GM19463 (cell line): ENCODE data around the gene SCRN1.
"Not testable (repeated sequence)": the region's sequence is repeated elsewhere in the genome, so short reads cannot be mapped to it uniquely, and the experiment has no call there.

ENCODE experiments used
- ATAC-seq: cut with Tn5 transposase; IDR thresholded peaks from one replicate; pipeline ENCODE4 v1.9.1; 2021; ENCODE audit warnings: mild to moderate bottlenecking, moderate library complexity; ENCODE audit not compliant: unreplicated experiment

SCRN1 gene

DNA sequence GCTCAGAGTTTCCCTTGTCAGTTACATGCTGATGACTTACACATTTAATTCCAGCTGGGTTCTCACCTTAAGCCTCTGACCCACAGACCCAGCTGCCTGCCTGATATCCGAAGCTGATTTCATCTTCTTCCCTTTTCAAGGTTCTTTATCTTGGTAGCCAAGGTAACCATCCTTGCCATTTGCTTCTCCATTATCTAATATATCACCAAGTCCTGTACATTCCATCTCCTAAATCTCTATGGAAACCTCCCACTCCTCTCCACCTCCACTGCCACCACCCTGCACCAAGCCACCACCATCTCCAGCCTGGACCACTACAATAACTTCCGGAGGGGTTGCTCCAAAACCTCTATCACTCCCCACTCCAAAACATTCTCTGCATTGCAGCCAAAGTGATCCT is 19.9 kb downstream of the SCRN1 start:
- ATAC-seq, result no peak

DNA sequence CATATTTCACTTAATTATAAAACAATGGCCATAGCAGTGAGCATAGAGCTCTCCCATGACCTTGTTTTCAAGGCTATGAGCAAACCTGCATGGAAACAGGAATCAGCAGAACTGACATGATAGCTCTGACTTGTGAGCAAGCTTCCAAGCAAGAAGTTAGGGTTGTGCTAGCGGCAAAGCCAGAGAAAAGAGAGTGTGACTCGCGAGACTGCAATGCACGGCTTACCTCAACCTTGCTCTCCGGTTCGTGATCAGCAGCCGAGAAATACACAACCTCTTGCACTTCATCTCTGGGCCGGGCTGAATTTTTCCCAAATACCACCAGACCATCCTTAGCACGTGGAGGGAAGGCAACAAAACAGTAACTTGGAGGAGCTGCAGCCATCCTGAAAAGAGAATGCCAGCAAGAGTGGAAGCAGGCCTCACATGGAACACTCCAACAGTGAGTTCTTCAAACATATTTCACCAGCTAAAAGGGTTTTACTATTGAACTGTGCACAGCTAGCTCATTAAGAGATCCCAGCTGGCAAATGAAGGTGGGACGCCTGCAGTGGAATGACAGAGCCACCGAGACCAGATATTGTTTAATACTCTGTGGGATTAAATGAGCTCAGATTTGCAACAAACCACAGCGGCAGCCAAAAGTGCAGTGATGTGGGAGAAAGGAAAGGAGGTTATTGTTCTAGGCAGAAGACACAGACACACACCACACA is 20.8 kb downstream of the SCRN1 start:
- ATAC-seq, result no peak

DNA sequence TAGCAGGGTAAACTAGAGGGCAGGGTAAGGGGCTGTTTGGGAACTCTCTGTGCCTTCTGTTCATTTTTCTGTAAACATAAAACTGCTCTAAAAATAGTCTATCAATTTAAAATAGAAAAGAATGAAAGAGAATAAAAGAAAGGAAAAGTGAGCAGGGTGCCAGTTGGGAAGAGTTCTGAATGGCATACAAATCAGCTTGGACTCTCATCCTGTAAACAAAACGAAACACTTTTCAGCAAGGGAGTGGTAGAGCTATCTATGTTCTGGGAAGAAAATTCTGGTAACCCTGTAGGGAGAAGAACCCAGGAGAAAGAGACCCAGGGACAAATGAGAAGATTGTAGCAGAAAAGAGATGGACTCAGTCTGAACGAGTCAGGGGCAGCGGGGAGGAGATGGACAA is 24.6 kb downstream of the SCRN1 start:
- ATAC-seq, result no peak

DNA sequence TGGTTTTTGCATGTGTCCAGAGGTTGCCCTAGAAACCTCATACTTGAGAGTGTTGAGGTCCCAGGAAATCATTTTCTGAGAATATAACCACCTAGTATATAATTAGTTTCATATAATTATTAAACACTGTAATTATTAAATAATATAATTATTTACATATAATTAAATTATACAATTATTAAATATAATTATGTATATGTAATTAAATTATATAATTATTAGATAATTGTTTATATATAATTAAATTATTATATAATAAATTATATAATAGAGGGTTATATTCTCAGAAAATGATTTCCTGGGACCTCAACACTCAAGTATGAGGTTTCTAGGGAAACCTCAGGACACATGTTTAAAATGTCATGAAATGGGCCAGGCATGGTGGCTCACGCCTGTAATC is 27.6 kb downstream of the SCRN1 start:
- ATAC-seq, result no peak

DNA sequence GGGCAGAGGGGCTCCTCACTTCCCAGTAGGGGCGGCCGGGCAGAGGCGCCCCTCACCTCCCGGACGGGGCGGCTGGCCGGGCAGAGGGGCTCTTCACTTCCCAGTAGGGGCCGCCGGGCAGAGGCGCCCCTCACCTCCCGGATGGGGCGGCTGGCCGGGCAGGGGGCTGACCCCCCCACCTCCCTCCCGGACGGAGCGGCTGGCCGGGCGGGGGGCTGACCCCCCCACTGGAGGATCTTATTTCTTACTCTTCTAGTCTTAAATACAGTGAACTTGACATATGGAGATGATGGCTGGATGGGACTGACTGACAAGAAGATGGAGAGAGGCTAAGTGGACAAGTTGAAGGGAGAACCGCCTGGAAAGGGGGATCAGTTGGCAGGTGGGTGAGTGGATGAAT is 28.0 kb downstream of the SCRN1 start:
- not testable (repeated sequence) for ATAC-seq

DNA sequence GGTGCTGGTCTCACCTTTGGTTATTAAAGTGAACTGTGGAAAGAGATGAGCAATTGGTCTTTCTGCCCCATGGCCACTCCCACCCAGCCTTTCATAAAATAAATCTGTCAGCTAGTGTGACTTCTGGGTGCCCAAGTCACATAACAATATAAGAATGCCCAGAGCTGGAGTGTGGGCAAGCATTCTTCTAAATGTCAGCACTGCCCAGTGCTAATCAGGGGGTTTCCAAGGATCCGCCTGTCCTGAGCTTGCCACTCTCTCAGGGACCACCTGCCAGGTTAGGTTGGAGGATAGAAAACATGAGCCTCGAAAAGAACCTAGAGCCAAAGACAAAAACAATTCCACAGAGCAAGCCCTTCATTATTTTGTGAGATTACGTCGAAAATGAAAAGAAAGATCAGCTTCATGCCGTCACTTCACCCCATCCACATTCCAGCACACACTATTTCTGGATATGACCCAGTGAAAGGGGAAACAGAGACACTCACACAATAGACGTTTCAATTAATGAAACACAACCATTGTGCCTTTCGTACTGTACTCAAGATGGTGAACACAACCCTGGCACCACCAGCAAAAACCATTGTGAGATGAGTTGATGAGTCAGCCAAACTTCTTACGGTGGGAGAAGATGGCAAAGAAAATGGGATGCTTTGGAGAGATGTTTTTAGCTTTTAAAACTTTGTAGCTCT is 30.8 kb downstream of the SCRN1 start:
- ATAC-seq, result no peak

DNA sequence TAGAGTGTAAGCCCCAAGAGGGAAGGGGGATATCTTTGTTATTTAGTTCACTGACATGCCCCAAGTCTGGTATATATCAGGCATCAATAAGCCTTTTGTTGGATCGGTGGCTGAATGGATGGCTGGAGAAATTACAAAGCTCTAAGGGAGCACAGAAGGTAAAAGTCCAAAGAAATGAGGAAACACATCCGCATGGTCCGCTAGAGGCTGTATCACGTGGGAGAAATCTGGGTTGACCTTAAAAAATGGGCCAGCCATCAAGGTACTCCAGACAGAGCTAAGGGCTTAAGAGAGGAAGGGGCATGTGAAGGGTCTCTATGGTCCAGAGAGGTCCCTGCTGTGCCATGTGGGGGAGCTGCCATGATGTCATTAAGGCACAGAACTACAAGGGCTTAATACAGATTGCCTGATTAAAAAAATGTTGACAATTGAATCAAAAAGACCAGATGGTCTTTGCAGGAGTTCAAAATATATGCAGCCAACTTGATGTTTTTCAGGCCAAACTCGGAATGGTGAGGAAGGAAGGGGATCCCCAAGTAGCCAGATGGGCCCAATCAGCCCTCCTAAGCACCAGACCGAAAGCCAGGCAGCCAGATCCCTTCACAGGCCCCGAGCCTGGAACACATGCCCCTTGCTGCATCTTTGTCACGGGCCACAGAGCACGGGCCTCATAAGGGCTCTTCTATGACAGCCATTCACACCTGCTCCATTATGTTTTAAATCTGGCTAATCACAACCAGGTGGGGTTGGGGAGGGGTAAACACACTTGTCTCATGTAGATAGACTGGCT is 31.9 kb downstream of the SCRN1 start:
- ATAC-seq, result no peak

DNA sequence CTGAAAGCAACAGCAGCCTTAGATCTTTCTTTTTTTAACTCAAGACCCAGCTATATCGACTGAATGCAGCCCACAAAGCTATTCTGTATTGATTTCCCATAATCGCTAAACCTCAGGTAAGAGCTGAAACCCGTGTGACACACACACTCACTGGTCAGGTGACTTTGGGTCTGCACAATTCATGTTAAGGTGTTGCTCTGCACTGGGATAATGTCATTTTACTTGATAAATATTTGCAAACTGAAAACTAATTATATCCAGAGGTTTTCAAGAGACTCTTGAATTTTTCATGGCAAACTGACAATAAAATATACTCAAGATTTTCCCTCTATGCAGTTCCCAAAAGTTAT is 33.1 kb downstream of the SCRN1 start:
- ATAC-seq, result peak; percentile 16

DNA sequence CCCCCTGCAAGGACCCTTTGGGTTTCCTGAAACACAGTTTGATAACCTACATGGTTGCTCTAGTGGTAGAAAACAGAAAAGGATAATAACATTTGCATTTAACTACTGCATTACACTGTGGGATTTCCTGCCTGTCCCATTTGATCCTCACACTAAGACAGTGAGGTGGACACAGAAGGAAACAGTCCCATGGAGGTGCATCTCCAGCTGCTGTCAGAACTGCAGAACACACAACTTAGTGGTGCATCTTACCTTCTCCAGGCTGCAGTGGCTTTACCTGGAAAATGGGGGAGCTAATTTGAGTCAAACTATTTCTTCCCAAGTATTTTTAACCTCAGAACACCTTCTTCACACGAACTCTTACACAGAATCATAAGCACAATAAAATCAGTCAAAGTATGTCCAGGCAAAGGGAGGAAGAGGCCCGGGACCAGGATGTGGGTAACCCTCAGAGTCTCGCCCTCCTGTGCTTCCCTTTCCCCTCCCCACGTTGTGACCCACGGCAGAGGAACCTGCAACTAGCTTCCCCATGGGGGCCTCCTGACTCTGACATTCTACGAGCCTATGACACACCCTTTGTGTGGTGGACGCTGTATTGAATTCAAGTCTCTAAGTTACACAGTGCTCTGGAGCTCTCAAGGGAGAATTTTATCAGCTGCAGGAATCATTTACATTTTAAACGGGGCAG is 33.7 kb downstream of the SCRN1 start:
- ATAC-seq, result peak; percentile 83

DNA sequence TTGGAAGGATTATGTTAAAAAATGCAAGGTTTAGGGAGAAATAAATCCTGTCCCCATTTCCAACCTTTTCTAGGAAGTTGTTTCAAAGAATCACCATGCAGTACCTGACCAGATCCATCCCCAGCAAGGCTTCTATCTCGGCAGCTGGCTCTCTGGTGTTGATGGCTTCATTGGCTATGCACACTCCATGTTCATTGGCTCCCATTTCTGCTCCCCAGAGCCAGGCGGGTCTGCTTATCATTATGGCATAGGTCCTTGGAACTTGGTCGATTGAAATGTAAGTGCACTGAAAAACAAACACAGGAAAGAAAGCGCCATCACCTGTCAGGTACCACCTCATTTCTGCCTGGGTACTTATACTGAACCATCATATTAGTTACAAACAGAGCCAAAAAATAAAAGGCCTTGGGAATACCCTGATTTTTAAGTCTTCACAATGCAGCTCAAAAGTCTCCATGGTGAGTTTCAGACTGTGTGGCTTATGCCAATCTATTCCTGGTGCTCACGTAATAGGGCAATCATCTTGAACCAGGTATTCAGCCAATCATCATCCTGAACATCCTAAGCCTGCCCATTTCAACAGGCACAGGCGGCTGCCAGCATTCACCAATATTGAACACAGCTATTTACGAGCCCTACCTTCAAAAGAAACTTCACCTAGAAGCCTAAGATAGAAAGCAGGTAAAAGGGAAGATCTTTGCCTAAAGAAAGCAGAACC is 34.4 kb downstream of the SCRN1 start:
- ATAC-seq, result no peak

DNA sequence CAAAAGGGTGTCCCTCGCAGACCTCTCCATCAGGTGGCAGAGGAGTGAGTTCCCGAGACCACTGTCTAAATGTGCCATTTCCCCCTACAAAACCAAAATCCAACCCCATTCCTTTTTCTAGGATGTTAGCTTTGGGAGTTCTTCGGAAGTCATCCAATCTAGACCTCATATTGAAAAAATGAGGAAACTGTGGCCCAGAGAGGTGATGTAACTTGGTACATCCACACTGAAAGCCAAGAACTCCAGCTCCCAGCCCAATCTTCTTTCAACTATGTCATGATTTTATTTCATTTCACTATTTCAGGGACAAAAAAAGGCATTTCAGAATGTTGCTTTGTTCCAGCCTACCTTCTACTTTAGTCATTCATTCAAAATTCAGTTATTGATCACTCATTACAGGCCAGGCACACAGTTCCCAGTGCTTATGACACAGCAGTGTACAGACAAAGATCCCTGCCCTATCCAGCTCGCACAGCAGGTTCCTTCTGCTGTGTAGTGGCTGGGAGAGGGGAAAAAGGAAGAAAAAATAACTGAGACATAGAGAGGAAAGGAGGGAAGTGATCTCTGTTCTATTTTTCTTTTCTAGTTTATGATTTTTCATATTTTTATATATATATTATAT is 35.8 kb downstream of the SCRN1 start:
- ATAC-seq, result no peak

DNA sequence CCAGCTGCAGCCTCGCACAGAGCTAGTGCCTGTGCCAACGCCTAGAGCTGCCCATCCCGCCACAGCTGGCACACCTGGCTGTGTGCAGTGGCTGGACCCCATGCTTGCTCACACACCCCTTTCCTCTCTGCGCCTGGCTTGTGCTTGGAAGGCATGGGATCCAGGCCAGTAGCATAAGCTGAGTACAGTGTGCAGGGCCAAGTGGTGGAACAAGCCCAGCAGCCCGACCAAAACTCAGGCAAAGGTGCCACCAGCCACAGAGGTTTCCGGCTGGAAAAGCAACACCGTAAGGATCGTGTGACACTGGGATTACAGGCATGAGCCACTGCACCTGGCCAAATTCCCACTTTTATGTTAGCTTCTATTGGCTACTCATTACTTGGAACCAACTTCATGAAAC is 38.4 kb downstream of the SCRN1 start:
- ATAC-seq, result no peak

DNA sequence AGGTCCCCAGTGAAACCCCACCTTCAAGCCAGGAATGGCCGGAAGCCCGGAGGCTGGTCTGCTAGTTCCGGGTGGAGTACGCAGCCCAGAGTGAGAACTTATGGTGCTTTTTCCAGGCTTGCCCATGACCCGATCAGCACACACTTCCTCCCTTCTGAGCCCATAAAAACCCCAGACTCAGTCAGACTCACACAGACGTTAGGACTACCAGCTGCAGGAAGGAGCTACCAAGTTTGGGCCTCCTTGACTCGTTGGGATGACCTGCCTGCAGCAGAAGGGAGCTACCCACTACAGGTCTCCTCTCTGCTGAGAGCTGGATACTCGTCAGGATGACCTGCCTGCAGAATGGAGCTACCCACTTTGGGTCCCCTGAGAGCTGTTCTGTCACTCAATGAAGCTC is 39.1 kb downstream of the SCRN1 start:
- ATAC-seq, result no peak

DNA sequence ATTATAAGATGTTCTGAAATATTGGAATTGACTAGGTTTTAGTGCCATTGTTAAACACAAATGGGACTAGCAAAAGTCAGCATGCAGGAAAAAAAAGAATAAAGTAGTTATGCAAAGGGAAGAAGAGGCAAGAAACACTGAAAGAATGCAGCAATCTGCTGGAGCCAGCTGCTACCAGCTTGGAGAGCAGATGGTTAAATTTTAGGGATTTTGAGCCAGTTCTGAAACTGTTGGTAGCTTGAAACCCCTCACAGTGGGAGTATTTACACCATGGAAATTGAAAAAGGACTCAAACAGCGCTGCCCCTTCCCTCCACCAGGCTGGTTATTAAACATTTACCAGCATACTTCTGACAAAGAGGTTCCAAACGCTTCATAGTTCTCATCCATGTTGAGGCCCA is 41.0 kb downstream of the SCRN1 start:
- ATAC-seq, result no peak

DNA sequence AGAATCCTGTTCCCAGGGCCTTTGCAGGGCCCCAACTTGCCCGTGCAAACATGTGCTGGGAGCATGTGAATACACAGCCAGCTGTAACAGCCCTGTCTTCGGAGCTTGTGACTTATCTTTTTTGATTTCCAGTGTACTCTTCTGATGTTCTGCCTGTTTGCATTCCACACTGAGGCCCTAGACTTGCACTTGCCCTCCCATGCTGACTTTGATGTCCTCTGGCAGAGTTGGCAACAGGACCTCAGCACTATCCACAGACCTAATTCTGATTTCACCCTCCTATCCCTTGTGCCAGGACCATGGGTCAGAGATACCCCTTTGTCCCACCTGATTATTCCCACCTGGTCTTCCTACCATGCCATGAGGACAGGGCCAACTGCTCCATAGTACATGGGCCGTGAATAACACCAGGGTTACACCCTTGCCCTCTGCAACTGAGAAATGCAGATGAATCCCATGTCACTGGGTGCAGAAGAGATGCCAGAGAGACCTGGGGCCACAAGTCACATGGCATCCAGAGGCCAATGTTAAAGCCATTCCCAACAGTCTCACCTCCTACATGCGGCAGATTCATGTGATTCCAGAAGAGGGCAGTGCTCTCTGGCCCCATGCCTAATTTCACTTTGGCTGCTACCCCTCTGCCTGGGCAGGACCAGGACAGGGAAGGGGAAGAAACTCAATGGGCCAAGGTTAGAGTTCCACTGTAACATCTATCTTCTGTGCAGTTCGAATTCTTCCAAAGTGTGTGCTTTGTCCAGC is 43.0 kb downstream of the SCRN1 start:
- no peak for ATAC-seq

DNA sequence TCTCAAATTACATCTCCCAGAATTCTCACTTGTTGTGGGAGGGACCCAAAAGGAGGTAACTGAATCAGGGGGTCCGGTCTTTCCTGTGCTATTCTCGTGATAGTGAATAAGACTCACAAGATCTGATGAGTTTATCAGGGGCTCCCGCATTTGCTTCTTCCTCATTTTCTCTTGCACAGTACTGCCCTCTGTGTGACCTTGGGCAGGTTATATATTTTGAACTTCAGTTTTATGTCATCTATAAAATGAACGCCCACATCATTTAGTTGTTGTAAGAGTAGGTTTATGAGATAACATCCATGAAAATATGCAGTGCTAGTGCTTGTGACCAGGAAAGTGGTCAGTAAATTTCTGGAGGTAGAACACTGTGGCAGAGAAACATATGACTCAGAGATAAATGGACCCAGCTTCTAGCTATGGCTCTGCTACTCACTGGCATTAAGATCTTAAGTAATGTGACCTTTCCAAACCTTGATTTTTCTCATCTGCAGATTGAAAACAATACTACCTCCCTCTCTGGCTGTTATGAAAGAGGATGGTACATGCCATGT is 44.3 kb downstream of the SCRN1 start:
- no peak for ATAC-seq

DNA sequence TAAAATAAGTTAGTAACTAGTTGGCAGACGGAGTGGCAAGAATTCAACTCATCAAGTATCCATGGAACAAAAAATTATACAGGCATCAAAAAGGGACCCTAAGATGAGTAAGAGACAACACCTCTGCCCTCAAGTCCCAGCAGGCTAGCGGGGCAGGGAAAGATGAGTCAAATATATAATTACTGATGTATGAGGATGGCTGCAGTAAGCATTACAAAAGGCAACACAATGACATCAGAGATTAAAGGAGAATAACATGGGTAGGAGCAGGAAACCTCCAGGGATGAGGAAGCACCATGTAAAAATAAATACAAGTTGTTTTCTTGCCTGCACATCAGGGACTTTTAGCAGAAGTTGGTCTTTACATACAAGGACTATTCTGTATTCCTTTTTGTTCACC is 49.4 kb downstream of the SCRN1 start:
- ATAC-seq, result no peak

DNA sequence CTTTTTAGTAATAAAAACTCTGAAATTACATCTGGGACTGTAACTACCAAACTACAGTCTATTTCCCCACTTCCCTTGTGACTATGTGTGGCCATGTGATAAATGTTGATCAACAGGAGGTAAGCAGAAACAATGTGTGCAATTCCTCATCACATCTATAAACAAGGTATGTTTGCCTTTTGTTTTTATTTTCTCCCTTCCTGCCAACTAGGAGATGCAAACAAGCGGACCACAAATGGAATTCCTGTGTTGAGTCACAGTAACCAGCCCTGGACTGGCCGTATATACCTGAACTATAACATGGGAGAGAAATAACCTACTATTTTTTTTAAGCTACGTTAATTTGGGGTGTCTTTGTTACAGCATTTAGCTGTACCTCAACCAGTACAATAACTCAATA is 52.5 kb downstream of the SCRN1 start:
- no peak for ATAC-seq

DNA sequence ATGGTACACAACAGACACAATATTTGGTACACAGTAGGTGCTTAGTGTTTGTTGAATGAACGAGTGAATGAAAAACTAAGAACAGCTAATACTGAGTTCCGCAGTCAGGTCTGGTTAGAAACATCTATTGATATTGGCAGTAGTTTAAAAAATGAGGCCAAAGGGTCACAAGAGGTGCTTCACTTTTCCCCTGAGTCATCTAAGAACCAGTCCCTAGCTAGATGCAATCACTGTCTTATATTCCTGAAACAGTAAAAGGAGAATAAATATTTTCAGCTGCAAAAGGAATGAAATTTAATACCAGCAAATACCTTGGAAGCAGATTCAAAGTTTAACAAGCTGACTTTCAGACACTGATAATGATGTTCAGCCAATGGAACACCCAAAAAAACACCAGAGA is 54.5 kb downstream of the SCRN1 start:
- ATAC-seq, result no peak
